AG08395 (cell line): Measurements from ENCODE around the gene CHIC2.

Source experiments
- DNase-seq: peaks from one replicate; pipeline ENCODE4 v3.0.0; 2012; ENCODE audit warnings: mixed read lengths, low spot score

CHIC2 gene

DNA sequence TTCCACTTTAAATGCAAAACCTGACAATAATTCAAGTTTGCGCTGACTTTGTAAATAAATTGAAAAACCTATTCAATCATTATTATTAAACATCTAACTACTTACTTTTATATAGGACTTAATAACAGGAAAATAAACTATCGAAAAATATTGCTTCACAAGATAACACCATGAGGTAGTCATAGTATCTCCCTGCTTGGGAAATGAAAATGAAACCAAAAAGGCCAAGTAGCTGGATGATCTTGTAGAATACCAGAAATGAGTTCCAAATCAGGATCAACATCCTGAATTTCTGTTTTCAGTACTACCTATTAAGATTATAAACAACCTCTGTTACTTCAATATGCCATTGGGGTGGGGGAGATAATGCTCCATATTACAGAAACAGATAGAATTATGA lies 58.9 kb downstream of the CHIC2 start:
- DNase-seq: peak; percentile 19

DNA sequence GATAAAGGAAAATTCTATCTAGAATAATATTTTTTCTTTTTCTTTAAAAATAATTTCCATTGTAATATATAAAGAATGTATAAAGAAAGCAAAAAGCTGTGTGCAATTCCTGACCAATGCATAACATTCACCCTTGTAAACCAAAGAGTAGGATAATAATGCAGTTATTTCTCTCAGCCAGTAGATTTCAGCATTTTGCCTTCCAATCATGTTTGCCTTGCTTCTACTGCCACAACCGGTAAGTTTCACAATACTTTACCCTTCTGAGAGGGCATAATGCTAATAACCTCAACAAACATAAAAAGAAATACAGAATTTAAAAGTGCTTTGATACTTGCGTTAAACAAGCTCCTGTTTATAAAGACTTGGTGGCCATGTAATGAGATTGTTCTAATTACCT lies 59.9 kb downstream of the CHIC2 start:
- no peak for DNase-seq

DNA sequence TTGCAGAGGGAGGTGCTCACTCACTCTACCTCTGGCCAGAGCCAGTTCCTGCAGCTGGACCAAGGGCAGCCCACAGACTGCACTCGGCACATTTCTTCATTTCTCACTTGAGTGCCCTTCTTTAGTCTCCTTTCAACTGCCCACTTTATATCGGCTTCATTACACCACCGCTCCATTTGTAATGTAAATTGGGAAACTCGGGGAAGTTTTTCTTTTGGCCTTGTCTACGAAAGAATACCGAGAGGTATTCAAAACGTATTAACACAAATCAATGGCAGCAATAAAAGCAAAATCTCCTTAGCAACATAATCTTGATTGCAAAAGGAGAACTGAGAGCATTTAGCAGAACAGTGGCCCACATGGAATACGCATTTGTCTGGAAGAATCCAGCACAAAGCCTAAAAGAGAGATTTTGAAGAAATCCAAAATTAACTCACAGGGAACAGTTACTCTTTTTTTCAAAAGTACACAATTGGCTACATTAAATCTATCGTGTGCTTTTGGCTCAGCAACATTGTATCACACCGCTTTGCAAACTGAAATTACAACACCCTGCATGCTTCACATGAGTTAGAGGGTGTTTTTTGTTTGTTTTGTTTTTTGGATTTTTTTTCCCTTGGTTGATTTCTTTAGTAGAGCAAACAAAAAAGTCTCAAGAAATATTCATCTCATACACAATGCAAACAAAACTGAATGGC lies 62.6 kb downstream of the CHIC2 start:
- DNase-seq: no peak

DNA sequence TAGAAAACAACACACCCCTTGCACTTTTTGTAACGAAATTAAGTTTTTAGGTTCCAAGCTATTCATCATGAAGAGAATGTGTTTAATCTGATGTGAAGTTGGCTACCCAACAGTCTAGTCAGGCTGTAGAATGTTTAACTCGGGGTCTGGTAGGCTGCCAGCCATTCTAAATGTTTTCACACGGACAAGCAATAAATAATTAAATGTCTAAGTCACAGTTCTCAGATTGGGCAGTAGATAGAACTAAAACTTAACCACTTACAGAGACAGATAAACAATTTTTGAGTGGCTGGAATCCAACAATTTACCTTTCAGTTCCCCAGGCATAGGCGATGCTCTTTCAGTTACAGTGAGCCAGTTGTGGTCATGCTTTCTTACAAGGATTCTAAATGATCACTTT lies 66.5 kb downstream of the CHIC2 start:
- DNase-seq: no peak

DNA sequence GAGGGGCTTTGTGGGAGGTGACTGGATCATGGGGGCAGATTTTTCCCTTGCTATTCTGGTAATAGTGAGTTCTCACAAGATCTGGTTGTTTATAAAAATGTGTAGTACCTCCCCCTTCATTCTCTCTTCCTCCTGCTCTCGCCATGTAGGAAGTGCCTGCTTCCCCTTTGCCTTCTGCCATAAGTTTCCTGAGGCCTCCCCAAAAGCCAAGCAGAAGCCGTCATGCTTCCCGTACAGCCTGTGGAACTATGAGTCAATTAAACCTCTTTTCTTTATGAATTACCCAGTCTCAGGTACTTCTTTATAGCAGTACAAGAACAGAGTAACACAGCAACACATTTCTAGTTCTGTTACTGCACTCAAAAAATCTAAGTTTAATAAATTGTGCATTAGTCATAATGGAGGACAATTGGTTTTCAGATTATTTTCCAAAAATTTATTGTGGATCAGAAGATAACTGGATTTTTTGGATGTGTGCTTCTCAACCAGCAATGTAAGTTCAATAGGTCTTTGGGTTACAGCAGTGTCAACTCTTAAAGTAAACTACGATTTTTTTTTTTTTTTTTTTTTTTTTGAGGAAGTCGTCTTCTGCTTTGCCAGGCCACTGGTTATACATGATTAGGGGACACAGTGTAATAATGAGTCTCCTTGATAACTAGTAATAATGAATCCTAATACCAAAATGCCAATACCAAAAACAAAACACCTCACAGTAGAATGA lies 69.9 kb downstream of the CHIC2 start:
- DNase-seq: no peak

DNA sequence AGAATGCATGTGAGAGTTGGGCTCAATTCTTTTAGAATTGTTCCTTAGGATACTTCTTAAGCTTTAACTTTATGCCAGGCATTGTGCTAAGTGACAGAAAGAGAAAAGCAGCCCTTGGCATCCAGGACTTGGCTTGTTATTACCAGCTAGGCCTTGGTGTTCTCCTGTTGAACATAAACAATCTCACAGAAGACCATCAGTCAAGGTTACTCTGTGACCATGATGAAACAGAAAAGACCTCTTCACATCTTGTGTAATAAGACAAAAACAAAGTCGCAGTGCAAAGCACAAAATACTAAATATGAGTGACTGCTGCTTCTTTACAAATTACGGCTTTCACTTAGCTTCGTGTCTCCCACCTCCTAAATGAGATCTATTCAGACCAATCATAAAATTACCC lies 71.6 kb downstream of the CHIC2 start:
- DNase-seq: no peak

DNA sequence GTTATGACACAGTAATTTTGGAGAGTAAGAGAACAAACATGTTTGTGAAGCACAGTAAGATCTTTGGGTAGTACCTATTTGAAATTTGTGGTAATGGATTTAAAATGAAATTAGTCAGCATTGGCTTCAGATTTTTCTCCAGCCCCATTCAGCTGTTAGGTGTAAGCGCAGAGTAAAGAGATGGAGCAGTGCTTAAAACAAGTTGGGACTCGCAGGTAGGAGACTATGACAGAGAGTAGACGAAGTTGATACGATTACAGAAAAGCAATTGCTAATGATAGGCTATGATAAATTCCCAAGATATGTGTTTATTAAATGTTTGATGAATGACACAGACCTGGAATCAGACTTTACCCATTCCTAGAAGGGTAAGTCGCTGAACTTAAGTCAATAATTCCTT lies 72.6 kb downstream of the CHIC2 start:
- DNase-seq: no peak

DNA sequence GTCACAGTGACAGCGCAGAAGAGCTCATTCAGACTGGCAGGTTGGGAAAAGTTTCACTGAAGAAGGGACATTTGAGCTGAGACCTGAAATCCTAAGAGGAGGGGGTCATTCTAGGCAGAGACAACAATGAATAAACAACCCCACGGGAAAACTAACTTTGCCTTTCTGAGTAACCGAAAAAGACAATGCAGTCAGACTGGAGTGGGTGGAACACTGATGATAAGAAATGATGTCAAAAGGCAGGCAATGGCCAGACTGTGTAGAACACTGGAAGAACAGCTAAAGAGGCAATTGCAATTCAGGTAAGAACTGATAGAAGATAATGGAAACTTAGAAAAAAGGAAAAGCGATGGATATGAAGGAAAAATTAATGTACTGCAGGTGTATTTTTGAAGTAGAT lies 73.8 kb downstream of the CHIC2 start:
- no peak for DNase-seq

DNA sequence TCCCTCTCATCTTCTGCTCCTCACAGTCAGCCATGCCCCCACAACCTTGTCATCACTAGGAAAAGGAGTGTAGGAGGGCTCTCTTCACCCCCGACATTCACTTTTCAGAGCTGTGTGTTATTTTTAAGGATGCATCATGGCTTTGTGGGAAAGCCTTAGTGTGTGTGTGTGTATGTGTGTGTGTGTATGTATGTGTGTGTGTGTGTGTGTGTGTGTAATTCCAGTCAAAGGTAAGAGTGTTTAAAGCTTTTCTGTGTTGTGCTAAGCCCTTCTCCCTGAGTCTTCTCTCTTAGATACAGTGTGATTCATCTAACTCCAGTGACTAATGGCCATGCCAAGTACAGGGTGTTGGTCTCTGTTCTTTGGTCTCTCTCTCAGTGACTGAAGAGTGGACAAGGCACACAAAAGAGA lies 76.6 kb downstream of the CHIC2 start:
- peak; percentile 67 for DNase-seq

DNA sequence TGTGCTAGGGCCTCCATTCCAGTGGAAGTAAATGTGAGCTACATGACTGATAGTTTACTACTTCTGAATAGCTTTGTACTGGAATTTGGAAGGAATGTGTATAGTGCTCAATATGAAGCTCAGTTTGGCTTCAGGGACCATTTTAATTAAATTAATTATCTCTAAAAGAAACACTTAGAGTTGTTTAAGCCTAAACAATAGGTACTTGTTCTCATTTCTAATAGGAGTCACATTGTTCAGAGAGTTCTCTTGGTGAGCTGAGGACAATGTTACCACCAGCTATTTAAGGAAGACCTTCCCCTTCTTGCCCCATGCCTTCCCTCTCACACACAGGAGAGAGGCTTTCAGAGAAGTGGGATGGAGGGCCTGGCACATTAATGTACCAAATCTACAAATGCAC lies 78.3 kb downstream of the CHIC2 start:
- no peak for DNase-seq

DNA sequence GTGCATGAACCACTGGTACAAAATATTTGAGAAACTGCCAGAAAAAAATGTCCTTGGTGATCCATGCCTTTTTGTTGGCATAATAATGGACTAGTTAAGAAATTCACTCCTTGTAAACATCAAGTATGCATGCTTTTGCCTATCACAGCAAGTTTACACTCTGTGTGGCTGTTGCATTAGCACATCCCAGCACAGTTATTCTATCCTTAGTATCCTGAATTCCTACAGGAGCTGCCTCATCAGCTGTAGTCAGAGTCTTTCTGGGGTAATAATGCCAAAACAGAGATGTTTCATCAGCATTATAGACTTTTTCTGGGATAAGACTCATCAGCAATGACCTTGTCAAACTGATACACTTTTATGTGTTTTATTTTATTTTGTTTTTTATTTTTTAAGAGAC lies 82.8 kb downstream of the CHIC2 start:
- DNase-seq: no peak

DNA sequence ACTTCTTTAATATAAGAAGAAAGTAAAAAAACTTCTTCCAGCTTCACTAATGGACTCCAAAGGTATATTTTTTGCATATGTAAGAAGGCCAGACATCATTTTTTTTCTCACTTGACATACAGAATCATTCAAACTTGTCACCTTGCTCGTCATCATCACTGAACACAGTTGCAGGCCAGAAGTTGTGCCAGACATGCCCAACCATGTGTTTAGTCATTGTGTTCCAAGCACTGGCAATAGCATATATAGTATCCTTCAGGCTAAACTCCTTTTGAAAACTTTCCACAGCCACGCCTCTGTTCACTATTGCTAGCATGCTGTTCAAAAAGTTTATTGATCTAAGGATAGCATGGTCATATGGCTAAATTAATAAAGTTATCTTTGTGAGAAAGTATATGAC lies 83.3 kb downstream of the CHIC2 start:
- DNase-seq: no peak

DNA sequence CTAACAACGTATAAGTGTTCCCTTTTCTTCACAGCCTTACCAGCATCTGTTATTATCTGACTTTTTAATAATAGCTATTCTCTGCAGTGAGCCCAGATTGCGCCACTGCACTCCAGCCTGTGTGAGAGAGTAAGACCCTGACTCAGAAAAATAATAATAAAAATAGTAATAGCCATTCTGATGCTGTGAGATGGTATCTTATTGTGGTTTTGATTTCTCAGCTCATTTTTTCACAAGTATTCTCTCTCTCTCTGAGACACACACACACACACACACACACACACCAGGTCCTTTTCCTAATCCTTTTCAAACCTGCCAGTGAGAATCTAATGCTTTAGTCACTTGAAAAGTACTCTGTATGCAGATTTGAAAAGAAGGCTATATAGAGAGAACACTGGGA lies 89.8 kb downstream of the CHIC2 start:
- DNase-seq: no peak

DNA sequence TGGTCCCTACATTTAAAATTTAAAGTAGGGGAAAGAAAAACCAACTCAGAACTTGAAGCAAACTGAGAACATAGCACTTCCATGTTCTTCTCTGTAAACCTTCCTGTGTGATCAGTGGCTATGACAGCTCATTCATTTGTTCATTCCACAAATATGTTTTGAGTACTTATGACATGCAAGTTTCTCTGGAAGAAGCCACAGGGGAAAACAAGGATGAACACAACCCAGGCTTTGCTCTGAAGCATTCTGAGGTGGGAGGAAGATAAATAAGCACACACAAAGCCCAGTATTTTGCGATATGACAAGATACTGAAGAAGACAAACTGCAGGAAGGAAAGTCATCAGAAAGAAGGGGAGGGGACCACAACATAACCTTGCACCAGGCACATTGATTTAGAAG lies 96.4 kb downstream of the CHIC2 start:
- peak; percentile 7 for DNase-seq

DNA sequence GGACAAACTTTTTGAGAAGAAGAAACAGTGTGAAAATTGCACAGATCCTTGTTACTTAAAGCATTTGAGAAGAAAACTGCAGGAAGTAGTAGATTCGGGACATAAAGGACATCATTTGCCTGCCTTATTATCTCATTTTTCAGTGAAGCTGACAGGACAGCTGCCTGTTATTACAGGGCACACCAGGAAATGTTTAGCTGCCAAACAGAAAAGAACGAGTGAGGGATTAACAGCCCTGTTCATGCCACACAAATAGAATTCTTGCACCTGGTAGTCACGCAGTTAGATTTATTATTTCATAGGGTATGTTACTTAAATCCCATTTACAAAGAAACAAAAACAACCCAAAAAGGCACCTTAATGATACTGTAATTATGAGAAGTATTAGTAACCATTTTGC lies 100.6 kb downstream of the CHIC2 start:
- DNase-seq: no peak

DNA sequence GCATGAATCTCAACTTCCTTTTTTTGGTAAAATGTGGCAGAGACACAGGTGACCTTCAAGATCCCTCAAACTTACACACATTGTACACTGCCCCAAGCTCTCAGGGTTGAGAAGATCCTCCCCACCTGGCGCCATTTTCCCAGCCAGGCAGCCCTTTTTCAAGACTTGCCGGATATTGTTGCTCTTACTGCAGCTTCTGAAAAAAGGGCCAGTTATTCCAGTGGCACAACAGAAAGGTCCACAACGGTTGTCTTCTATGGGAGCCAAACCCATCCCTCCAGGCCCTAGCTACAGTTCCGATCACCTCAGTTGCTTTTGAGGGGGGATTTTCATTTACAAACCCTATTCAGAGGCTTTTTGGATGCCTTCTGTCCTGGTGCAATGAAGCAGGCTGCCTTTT lies 101.1 kb downstream of the CHIC2 start:
- no peak for DNase-seq

DNA sequence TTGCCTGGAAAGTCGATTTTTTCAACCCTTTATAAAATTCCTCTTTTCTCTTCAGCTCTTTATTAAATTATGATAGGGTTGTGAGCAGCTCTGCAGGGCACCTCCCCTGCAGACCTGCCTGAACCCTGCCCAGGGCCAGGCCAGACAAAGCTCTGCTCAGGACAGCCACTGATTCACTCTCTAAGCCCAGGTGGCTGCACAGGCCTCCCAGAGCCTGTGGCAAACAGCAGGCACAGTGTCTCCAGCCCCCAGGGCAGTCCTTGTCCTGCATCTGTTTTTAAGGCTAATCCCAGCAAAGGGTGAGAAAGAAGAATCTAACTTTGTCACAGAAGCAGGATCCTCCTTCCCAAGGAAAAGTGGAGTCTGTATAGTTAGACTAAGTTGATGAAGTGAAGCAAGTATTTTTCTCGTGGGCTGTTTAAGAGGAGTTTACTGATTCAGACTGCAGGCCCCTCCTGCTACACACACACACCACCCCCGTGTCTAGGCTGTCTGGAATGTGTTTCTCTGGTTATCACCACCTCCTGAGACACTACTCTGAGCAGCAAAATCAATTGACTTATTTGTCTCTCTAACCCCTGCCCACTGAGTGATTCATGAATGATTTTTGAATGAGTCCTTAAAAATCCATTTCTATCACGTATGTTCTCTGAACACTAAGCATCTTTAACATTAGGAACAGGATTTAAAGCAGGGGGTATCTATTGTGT lies 101.7 kb downstream of the CHIC2 start:
- peak; percentile 70 for DNase-seq

DNA sequence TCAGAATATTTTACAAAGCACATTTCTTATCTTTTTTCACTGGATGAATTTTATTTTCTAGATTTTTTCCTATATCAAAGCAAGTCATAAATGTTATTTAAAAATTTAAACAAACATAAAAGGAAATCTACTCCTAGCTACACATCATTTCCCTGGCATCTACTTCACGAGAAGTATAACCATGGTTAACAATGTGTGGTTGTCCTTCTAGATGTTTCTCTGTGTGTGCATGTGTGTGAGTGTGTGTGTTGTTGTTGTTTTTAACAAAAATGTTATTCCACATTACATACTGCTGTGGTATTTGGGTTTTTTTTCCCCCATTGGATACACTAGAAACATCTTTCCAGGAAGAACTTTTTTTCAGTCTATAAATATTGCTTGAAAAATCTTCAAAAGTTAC lies 103.1 kb downstream of the CHIC2 start:
- no peak for DNase-seq

DNA sequence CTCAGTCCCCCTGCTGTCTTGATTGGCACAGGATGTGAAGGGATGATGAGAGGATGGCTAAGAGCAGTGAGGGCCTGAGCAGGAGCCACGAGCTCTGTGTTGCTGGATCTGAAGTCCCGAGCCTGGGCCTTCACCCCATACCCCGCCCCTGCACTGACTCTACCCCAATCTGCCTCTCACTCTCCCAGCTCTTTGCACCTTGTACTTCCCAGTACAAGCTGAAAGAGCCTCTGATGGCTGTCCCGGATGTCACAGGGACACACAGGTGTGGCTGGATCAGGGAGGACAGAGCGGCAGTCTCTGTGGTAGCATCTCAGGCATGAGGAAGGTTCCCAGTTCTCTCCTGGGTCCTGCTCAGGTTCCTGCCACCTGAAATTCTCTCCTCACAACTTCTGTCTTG lies 103.6 kb downstream of the CHIC2 start:
- no peak for DNase-seq
